Measurements from ENCODE around the gene DPPA2.

DNA sequence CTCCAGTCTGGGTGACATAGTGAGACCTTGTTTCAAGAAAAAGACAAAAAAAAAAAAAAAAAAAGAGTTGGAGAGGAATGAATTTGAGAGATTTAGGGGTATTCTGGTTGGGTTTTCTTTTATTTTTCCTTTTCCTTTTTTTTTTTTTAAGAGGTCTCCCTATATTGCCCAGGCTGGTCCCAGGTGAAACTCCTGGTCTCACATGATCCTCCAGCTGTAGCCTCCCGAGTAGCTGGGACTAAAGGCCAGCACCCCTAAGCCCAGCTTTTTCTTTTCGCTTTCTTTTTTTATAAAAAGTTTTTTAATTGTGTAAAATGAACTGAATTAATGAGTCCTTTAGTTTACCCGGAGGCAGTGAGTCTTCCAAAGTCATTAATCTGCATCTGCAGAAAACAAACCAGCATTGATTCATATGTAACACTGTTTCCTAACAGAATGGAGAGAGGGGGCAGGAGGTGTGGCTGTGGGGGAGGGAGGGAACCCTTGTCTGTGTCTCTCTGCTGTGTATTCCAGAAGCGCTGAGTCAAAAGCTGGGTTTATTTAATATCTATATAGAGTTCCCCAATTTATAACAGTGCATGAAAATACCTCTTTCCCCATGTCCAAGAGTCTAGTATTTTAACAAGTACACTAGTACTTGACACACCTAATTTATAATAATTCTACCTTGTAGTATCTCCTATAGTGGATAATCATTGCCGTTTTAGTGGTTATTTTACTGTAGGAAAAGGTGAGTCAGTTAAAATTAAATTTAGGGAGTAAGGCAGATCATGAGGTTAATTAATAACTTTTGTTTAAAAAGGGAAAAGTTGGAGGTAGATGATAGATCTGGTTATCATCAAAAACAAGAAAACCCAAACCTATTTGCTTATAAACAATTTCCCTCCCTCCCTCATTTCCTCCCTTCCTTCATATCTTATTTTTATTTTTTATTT, 23.7 kb upstream of the DPPA2 start:
- TF ChIP-seq EZH2phosphoT487 (IDR thresholded peaks at IDR 0.05; ENCODE audit: insufficient read depth, low read depth) (no peak), EZH2 (IDR thresholded peaks at IDR 0.05; ENCODE audit: insufficient read depth, poor library complexity, severe bottlenecking) (no peak)
